ENCODE data around the gene ATXN7L3.

Gene ATXN7L3

DNA sequence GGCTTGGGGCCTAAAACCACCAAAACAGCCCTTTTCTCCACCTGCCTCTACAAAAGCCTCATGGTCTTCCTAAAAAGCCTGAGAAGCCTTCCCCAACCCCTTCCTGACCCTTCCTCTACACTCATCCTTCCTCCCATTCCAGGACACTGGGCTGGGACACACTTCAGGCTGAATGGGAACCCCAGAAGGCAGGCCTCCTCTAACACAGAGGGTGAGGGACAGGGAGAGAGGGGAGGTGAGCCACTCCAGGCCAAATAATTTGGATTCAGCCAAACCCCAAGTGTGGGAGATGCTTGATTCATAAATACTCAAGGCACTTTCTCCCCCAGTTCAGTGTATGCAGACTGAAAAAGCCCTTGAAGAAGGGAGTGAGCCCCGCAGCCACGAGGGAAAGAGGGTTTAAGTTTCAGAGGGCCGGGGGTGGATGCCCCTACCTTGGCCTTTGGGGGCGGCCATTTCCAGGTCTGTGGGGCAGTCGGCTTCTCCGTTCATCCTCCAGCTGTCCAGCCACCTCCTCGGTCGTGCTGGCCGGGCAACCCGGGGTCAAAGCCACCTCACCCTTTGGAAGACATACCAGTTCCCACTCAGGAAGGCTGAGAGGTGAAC lies 18.2 kb upstream of the ATXN7L3 start:
- DNase-seq = no peak

DNA sequence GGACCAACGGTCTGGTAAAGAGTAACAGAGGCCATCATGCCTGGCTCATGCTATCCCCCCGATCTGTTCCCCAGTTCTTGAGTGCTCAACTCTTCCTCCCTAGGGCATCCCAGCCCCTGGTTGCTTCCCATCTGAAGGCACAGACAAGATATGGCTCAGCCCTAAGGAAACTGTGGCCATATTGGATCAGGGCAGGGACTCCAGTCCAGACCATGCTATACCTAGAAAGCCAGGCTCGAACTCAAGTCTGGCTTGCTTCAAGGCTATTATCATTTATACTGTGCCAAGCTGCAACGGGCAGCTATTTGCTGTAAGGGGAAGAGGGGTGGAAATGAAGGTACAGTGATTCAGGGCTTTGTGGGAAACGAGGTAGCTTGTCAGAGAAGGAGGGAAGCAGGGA lies 17.0 kb upstream of the ATXN7L3 start:
- DNase-seq = no peak

DNA sequence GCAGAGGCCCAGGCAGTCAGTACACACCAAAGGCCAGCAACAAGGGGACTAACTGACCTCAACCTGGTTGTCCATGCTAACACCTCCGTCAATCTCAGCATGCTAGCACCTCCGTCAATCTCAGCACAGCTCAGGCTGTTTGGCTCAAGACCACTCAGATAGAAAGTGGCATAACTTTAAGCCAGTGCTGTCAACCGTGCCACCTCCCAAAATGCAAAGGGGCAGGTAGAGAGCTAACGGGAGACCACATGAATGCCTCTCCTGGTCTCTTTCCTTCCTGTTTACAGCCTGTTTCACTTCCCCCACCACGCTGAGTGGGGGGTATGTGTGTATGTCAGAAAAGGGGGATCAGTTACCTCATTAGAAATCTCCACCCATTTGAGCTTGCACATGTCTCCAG lies 16.5 kb upstream of the ATXN7L3 start:
- no peak for DNase-seq

DNA sequence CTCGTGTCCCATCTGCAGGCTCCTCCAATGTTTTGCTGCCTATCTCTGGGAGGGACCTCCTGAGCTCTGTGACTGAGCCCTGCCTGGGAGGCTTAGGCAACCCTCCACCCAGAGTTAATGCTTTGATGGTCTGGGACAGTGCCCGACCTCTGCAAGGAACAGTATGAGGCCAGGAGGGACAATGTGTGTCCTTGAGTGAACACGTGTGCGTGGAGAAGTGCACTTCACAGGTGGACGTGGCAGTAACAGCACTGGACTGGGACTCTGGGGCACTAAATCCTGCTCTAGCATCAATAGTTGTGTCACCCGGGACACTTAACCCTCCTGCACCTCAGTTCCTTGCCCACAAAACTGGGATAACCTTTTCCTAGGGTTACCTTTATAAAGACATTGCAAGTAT lies 15.2 kb upstream of the ATXN7L3 start:
- DNase-seq = no peak

DNA sequence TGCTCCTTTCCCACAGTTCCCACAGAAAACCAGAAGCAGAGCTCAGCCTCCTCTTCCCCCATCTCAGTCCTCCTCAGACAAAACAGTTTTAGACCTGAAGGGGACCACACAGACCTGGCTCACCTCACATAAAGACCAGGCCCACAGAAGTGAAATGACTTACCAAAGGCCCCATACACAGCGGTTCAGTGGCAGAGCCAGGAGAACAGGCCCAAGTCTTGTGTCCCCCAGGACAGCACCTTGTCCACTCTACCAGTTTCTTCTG lies 14.5 kb upstream of the ATXN7L3 start:
- DNase-seq = no peak

DNA sequence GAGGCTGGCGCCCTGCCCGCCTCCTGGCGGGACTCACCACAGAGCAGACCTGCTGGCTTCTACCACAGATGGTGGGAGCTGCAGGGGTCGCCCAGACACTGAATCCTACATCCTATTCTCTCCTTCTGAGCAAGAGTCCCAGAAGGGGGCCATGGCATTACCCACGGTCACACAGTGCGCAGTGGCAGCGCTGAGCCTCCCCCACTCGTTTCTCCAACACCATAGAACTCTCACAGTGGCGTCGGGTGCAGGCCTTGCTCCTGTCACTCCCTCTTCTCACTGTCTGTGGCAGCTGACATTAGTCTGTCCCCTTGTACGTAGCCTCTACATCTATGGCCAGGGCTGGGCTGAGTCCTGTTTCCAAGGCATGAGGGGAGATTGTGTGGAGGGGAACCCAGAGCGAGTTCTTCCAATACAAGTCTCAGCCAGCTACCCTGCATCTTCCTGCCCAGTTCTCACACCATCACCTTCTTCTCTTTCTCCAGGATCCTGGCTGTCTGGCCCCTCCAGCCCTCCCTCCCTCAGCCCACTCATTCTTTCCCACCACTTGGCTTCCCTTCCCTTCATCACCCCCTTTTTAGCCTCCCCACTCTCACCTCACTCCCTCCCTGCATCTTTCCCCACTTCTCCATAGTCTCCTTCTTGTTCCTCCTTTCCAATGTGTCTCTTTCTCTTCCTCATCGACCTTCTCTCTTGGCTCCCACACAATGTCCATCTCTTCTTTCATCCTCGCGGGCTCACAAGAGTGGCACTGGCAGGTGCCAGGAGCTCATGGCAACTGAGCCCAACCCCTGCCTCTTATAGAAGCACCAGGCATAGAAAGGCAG lies 13.9 kb upstream of the ATXN7L3 start:
- DNase-seq = no peak

DNA sequence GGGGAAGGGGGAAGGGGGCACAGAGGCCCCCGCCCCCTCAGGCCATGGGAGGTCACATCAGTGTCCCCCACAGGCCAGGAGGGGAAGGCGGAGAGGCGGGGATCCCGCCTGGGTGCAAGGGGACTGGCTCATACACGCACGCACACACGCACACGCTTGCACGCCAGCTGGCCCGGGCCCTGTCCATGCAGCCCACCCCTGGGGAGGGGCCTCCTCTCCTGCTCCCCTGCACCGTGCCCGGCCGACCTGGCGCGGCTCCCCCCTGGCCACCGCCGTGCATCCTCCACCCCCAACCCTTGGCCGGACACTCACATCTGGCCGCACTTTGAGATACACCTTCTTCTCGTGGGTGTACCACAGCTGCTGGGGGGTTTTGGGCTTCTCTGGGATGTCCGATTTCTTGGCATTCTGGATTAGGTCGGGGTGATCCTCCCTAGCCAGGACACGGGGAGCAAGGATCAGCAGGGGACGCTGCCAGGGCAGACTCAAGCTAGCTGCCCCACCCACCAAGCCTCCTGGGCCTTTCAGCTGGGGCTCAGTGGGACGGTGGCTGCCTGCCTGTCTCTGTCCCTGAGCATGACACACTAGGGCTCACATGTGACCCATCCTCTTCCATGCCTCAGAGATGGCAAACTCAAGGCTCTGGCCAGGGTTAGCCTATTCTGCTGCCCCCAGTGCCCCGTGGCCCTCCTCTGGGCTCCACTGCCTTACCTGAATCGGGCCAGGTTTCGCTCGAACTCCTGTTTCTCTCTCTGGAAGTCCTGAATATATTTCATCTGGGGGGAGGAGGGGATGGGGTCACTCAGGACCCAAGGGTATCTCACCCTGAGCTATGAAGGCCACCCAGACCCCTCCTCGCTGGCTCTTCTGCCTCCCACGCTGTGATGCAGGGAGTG lies 13.1 kb upstream of the ATXN7L3 start:
- no peak for DNase-seq

DNA sequence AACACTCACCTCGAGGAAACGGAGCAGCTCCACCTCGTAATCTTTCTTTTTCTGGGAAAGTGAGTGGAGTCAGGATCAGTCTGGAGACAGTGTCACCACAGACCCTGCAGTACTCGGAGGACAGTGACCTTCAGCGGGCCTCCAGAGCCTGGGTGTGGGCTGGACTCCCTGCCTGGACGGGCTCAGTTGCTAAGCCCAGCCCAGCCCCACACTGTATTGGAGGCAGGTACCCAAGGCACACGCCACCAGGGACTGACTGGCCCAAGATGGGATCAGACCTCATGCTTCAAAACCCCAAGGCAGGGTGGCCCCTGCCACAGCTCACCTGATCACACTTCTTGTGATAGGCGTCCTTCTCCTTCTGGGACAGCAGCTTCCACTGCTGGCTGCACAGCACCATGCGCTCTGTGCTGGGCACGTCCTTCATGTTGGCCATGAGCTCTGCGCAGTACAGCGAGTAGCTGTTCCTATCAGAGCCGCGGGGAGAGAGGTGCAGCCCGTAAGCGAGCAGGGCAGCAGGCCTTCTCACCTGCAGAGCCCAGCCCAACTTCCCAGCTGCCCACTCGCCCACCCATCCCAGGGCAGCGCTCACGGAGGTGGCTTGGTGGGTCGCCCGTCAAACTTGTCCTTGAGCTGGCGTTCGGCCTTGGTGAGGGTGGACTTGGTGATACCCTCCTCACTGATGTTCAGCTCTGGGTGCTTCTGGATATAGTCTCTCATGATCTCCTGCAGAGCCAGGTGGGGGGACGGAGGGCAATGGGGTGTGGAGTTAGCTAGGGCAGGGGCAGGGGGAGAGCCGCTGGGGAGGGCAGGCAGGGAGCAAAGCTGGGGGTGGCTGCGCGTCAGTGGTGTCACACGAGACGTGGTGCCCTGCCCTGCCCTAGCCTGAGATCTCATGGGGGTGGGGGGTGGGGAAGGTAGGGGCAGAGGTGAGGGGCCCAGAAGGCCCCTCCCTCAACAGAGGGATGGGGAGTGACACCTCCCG lies 11.9 kb upstream of the ATXN7L3 start:
- DNase-seq = no peak

DNA sequence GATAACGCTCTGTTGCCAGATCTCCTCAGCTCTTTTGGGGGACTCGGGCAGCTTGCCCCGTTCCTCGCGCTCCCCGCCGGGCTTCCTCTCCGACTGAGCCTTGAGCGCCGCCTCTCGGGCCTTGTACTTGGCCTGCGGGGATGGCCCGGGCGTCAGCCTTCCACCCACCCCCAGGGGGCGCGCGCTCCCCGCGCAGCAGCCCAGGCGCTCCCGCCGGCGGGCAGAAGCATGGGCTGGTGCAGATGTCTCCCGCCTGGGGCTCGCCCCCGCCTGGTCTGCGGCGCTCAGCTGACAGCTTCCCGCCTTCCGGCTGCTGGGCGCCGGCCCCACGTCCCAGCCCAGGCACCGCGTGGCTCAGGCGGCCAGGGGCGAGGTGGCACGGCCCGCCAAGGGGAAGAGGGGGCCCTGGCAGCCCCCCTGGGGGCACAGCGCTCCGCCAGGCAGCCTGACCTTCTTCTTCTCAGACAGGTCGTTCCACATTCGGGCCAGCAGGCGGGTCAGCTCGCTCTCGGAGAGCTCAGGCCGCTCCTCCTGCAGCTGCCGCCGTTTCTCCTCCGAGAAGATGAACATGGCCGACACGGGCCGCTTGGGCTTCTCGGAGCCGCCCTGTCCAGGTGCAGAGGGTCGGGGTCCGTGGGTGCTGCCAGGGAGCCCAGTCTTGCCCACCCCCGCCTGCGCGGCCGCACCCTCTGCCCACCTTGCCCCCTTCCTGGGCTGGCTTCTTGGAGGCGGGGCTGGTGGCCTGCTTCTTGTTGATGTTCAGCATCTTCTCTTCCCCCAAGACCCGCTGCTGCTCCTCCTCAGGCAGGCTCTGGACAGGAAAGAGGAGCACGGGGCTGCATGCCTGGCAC lies 10.9 kb upstream of the ATXN7L3 start:
- DNase-seq = peak; percentile 84

DNA sequence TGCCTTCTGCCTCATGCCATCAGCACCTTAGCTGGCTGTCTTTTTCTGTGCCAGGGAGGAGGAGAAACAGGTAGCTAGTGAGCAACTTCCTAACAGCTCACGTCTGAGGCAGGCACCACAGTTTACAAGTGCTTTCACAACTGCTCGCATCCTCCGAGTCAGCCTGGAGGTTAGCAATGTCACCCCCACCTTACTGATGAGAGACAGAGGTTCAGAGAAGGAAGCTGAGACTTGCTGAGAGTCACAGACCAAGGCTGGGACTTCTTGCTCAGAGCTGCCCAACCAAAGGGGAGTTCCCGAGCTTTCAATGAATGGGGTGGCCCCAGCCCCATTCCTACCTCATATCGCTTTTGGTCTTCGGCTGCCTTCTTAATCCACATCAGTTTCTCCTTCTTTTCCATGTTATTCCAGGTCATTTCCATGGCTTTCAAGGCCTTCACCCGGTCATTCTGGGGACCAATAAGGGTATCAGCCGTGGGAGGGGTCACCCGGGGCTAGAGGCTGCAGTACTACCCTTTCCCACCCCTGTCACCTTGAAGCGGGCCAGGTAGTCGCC lies 10.2 kb upstream of the ATXN7L3 start:
- no peak for DNase-seq

DNA sequence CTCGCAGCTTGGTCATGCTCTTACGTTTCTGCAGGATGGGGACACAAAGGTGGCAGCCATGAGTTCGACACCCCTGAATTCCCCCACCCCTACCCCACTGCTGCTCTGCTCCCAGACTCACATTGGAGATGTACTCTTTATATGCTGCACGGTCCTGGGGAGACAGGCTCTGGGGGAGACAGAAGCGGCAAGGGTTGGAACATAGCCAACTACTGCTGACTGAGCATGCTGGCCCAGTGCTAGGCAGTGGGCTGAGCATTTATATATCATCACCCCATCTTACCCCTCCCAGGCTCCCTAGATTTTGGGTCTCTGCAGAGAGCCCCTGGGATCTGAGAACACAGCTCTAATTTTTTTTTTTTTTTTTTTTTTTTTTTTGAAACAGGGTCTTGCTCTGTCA lies 8.1 kb upstream of the ATXN7L3 start:
- DNase-seq = no peak

DNA sequence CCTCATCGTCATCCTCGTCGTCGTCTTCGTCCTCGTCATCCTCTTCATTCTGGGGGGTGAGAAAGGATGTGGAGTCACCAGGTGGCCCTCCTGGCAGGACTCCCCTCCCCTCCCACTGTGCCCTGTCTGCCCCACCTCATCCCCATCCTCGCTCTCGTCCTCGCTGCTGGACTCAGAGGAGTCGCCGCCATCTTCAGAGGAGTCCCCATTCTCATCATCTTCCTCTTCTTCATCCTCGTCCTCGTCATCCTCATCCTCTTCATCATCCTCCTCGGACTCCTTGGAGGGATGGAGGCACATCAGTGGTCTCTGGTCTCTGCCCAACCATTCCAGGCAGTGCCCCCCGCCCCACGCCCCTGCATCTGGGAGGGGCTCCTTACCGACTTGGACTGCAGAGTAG lies 7.6 kb upstream of the ATXN7L3 start:
- DNase-seq = no peak

DNA sequence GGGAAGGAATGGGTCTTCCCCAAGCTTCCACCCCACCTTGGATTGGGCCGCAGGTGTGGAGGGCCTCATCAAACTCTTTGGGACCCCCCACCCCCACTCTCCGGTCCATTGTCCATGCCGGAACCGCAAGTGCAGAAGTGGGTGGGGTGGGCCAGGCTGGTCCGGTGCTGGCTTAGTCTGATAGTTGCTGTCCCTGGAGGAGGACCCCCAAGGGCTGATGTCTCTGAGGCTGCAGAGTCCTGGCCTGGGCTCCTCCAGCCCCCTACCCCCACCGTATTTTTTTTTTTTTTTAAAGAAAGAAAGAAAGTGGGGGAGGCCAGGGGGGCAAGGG lies 7.1 kb upstream of the ATXN7L3 start:
- DNase-seq = no peak

DNA sequence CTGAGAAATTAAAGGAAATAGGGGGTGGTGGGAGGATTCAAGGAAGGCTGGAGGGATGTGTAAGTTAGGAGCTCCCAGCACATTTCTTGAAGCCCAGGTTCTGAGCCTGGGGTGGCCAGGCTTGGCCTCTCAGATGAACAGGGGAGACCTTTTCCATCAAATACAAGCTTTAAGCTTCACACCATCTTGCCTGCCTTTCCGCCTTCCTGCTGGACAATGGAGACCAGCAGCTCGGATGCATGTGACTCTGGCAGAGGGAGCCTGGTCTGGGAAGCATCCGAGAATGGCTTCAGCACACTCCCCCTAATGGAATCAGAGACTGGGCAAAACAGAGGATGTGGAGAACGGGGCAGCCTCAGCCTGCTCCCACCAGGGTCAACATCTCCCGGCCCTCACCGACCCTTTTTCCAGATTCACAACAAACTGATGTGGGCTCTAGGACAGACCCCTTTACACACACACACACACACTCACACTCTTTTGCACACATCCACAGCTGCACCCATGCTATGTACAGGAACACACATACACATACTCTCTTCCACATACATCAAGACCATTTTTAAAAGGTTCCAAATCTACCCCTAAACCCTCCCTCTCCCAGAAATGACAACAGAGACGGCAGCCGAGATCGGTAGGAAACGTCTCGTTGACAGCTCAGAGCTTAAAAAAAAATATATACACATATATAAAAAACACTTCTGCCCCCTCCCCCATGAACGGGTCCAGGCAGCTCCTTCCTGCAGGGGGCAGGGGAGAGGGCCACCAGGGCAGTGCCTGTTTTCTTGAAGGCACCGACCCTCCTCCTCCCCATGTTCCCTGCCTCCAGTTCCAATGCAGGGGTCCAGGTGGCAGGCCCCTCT lies 6.5 kb upstream of the ATXN7L3 start:
- DNase-seq = no peak

DNA sequence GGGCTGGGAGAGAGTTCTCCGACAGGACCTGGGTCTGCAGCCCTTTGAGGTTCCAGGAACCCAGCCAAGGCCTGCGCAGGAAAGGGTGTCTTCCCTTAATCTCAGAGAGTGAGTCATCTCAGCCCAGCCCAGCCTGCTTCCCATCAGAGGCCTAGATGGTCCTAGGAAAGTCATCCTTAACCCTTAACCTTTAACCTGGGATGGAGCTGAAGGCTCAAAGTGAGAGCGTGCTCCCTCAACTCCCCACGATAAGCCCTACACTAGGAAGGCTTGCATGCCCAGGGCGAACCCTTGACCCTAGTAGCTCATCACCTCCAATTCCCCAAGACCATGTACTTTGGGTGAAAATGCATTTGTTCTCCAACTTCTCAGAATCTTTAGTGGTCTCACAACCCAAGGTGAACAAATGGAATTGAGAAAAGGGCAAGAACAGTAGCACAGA lies 4.8 kb upstream of the ATXN7L3 start:
- no peak for DNase-seq

DNA sequence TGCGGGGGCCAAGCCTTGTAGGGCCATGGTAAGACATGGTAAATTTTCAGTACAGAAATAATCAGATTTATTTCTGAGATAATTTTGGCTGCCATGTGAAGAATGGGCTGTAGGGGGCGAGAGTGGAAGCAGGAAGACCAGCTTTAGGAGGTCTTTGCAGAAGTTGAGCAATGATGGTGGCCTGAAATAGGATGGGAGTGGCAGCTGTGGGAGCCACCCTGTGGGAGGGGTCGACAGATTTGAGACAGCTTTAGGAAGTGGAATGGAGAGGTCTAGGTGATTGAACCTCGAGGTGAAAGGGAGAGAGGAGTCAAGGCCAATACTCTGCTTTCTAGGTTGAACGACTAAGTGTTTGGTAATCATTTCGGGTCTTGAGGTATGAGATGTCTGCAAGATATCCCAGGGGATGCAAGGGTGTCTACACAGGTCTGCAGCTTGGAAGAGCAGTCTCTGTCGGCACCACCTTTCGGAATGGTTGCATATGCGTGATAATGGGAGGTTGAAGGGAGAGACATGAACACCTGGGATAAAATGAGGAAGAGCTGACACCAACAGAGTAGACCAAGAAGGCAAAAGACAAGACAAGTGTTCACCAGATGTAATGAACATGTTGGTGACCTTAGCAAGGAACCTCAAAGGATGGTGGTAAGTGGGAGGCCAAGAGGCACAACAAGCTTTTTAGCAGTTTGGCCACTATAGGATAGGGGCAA lies 4.2 kb upstream of the ATXN7L3 start:
- peak; percentile 35 for DNase-seq

DNA sequence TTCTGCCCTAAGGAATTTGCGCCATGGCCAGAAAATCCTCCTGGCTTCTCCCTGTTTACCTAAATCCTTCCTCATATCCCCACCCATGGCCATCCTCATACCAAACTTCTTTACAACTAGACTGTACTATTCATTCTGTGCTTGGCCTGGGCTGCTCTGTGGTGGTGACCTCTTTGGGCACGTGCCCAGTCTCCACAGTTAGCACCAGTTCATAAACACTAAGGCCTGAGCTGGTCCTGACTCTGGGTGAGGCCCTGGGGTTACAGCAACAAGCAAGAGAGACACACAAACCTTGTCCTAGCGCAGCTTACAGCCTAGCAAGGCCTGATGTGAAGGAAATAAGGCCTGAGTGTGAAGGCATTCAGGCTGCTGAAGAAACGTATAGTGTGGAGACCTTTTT lies 3.1 kb upstream of the ATXN7L3 start:
- no peak for DNase-seq

DNA sequence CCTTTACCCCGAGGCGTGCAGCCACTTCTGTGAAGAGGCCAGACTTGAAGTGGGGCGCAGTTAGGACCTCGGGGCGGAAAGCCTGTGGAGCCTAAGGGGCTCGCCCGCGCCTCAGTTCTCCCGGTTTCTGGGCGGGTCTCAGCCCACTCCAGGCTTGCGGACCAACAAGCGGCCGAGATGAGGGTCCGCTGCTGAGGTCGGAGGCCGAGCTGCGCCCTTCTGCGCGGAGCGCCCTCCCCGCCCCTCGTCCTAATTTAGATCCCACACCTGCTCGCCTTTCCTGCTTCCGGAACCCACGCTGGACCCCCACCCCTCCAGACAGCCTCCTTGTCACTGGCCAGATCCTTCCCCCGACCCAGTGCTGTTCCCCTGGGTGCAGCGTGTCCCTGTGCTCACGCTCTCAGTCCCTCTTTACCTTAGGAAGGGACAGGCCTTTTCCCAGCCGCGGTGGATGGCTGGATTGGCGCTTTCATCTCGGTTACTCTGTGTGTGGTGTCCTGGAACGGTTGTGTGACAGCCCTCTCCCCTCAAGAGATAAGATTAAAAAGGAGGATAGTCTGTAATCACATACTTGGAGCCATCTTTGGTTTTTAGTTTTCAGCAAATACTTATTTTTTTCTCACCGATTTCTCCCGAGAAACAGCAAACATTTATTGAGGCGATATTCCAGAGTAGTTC lies 933 bp upstream of the ATXN7L3 start:
- DNase-seq = no peak
